K562 (cell line): Measurements from ENCODE around the gene ALOXE3. TPM values are rescaled to one million over a fixed set of nuclear protein-coding genes. Genes with fewer than 3 reads are reported as not detected.

Experiments
- ARNT ChIP-seq, 2 experiments: fragments of 450-650 bp; IDR thresholded peaks; 2 replicates each; pipeline ENCODE4 v1.6.1; 2016; ENCODE audit warnings: mild to moderate bottlenecking in 1 of 2
- CBX5 ChIP-seq: IDR thresholded peaks from 2 replicates; pipeline ENCODE4 v1.6.1; 2014; ENCODE audit warnings: low read depth, borderline replicate concordance
- DDX20 ChIP-seq: fragments of 450-650 bp; IDR thresholded peaks from 2 replicates; pipeline ENCODE4 v1.6.1; 2016; ENCODE audit warnings: missing genetic modification characterization, low read depth, mild to moderate bottlenecking, missing compliant biosample characterization, moderate library complexity
- ETV6 ChIP-seq, 3 experiments: fragments of 150-350 bp in 1 of 3; sonication (generic) in 1 of 3; formaldehyde crosslinking in 1 of 3; IDR thresholded peaks; 2 replicates each; pipeline versions ENCODE4 v1.6.1 to v1.8.0; 2014 to 2022; ENCODE audit warnings: borderline replicate concordance in 2 of 3, low read depth in 2 of 3, antibody characterized with exemption in 1 of 3, low read length in 1 of 3, mild to moderate bottlenecking in 1 of 3, missing genetic modification reagents in 1 of 3
- HMBOX1 ChIP-seq: sonication (generic); IDR thresholded peaks from 2 replicates; pipeline ENCODE4 v1.6.1; 2016
- KLF6 ChIP-seq: fragments of 250-450 bp; sonication (Bioruptor Pico); IDR thresholded peaks from 2 replicates; pipeline ENCODE4 v1.4.0; 2020; ENCODE audit warnings: mild to moderate bottlenecking, moderate library complexity, borderline replicate concordance
- L3MBTL2 ChIP-seq: fragments of 450-650 bp; IDR thresholded peaks from 2 replicates; pipeline ENCODE4 v1.6.1; 2016; ENCODE audit warnings: mild to moderate bottlenecking, moderate library complexity
- RAD21 ChIP-seq, 2 experiments: fragments of 250-450 bp in 1 of 2; fragments of 450-650 bp in 1 of 2; sonication (Bioruptor Pico) in 1 of 2; formaldehyde crosslinking in 1 of 2; IDR thresholded peaks in 1 of 2; conservative IDR thresholded peaks in 1 of 2; 2 replicates each; pipeline versions ENCODE4 v1.4.0 to v1.8.0; 2020 to 2022; ENCODE audit warnings: mild to moderate bottlenecking in 2 of 2, moderate library complexity in 1 of 2
- RFX7 ChIP-seq: fragments of 250-450 bp; sonication (Bioruptor Pico); IDR thresholded peaks from 2 replicates; pipeline ENCODE4 v1.5.1; 2021; ENCODE audit warnings: mild to moderate bottlenecking
- SP1 ChIP-seq: sonication (generic); formaldehyde crosslinking; IDR thresholded peaks from 2 replicates; pipeline ENCODE4 v1.8.1; 2022; ENCODE audit warnings: mild to moderate bottlenecking, missing genetic modification reagents
- ZKSCAN8 ChIP-seq: fragments of 200-800 bp; sonication (Bioruptor generic); IDR thresholded peaks from 2 replicates; pipeline ENCODE4 v1.6.1; 2016; ENCODE audit warnings: missing genetic modification characterization, missing compliant biosample characterization
- ZNF436 ChIP-seq: fragments of 250-450, 450-650 bp; sonication (Bioruptor Pico); formaldehyde crosslinking; IDR thresholded peaks from 2 replicates; pipeline ENCODE4 v1.7.0; 2020; ENCODE audit warnings: mild to moderate bottlenecking
- ZNF644 ChIP-seq: fragments of 200-800 bp; sonication (Bioruptor generic); IDR thresholded peaks from 2 replicates; pipeline ENCODE4 v1.6.1; 2016; ENCODE audit warnings: low read depth, missing genetic modification characterization, missing compliant biosample characterization
- polyA plus RNA-seq, 8 experiments: library from polyadenylated mRNA; depleted of rRNA in 4 of 8; stranded (reverse) in 5 of 8; unstranded in 3 of 8; fragments of >200 nt; fragmentation: Nextera tagmentation in 2 of 8; fragmentation: Illumina TruSeq in 1 of 8; extraction: Ambion mirVana in 2 of 8; extraction: Trizol in 1 of 8; gene quantifications; 2 replicates each; pipeline versions ENCODE4 v1.2.1 to v1.2.3, GENCODE V29; 2011 to 2014; ENCODE audit warnings: inconsistent platforms in 1 of 8, missing spikeins in 1 of 8
- total RNA-seq, 7 experiments: library from RNA; depleted of rRNA in 6 of 7; stranded (reverse); fragments of >200 nt in 6 of 7; fragmentation: Illumina TruSeq in 2 of 7; extraction: Trizol in 2 of 7; gene quantifications; 2 replicates each; pipeline versions ENCODE4 v1.2.1 to v1.2.3, GENCODE V29; 2011 to 2021; ENCODE audit warnings: low replicate concordance in 1 of 7
- TF ChIP-seq, protein P1 (sequence below): fragments of 450-650 bp; IDR thresholded peaks from 2 replicates; pipeline ENCODE4 v1.6.1; 2016; ENCODE audit warnings: mild to moderate bottlenecking, moderate library complexity
- TF ChIP-seq, protein P2 (sequence below): fragments of 450-650 bp; formaldehyde crosslinking; IDR thresholded peaks from 2 replicates; pipeline ENCODE4 v1.4.0; 2022; ENCODE audit warnings: mild to moderate bottlenecking, moderate library complexity

The ALOXE3 gene
- total and polyA plus RNA-seq, 9 of the 15 experiments (the other 6 are each of a cell fraction or from before 2014, with no cell fraction given): 0.04 TPM; not detected in 8

- TF ChIP-seq, protein P1, sequence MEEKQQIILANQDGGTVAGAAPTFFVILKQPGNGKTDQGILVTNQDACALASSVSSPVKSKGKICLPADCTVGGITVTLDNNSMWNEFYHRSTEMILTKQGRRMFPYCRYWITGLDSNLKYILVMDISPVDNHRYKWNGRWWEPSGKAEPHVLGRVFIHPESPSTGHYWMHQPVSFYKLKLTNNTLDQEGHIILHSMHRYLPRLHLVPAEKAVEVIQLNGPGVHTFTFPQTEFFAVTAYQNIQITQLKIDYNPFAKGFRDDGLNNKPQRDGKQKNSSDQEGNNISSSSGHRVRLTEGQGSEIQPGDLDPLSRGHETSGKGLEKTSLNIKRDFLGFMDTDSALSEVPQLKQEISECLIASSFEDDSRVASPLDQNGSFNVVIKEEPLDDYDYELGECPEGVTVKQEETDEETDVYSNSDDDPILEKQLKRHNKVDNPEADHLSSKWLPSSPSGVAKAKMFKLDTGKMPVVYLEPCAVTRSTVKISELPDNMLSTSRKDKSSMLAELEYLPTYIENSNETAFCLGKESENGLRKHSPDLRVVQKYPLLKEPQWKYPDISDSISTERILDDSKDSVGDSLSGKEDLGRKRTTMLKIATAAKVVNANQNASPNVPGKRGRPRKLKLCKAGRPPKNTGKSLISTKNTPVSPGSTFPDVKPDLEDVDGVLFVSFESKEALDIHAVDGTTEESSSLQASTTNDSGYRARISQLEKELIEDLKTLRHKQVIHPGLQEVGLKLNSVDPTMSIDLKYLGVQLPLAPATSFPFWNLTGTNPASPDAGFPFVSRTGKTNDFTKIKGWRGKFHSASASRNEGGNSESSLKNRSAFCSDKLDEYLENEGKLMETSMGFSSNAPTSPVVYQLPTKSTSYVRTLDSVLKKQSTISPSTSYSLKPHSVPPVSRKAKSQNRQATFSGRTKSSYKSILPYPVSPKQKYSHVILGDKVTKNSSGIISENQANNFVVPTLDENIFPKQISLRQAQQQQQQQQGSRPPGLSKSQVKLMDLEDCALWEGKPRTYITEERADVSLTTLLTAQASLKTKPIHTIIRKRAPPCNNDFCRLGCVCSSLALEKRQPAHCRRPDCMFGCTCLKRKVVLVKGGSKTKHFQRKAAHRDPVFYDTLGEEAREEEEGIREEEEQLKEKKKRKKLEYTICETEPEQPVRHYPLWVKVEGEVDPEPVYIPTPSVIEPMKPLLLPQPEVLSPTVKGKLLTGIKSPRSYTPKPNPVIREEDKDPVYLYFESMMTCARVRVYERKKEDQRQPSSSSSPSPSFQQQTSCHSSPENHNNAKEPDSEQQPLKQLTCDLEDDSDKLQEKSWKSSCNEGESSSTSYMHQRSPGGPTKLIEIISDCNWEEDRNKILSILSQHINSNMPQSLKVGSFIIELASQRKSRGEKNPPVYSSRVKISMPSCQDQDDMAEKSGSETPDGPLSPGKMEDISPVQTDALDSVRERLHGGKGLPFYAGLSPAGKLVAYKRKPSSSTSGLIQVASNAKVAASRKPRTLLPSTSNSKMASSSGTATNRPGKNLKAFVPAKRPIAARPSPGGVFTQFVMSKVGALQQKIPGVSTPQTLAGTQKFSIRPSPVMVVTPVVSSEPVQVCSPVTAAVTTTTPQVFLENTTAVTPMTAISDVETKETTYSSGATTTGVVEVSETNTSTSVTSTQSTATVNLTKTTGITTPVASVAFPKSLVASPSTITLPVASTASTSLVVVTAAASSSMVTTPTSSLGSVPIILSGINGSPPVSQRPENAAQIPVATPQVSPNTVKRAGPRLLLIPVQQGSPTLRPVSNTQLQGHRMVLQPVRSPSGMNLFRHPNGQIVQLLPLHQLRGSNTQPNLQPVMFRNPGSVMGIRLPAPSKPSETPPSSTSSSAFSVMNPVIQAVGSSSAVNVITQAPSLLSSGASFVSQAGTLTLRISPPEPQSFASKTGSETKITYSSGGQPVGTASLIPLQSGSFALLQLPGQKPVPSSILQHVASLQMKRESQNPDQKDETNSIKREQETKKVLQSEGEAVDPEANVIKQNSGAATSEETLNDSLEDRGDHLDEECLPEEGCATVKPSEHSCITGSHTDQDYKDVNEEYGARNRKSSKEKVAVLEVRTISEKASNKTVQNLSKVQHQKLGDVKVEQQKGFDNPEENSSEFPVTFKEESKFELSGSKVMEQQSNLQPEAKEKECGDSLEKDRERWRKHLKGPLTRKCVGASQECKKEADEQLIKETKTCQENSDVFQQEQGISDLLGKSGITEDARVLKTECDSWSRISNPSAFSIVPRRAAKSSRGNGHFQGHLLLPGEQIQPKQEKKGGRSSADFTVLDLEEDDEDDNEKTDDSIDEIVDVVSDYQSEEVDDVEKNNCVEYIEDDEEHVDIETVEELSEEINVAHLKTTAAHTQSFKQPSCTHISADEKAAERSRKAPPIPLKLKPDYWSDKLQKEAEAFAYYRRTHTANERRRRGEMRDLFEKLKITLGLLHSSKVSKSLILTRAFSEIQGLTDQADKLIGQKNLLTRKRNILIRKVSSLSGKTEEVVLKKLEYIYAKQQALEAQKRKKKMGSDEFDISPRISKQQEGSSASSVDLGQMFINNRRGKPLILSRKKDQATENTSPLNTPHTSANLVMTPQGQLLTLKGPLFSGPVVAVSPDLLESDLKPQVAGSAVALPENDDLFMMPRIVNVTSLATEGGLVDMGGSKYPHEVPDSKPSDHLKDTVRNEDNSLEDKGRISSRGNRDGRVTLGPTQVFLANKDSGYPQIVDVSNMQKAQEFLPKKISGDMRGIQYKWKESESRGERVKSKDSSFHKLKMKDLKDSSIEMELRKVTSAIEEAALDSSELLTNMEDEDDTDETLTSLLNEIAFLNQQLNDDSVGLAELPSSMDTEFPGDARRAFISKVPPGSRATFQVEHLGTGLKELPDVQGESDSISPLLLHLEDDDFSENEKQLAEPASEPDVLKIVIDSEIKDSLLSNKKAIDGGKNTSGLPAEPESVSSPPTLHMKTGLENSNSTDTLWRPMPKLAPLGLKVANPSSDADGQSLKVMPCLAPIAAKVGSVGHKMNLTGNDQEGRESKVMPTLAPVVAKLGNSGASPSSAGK: peak; percentile 47
- TF ChIP-seq KLF6 (CRISPR knock-in tag) (no peak), RFX7 (CRISPR knock-in tag) (no peak), ZKSCAN8 (CRISPR knock-in tag) (no peak), ZNF436 (CRISPR knock-in tag) (no peak), RAD21 (CRISPR knock-in tag; conservative IDR thresholded peaks at IDR 0.05 in 1 of 2, IDR thresholded peaks at IDR 0.05 in 1 of 2) (no peak), ZNF644 (tag) (no peak), DDX20 (tag) (no peak), L3MBTL2 (peak; percentile 63; the same call in 1 of the 2 replicates), SP1 (CRISPR knock-in tag) (no peak), ARNT (IDR thresholded peaks at IDR 0.05) (no peak), CBX5 (no peak), ETV6 (IDR thresholded peaks at IDR 0.05; ENCODE audit: borderline replicate concordance in 1 of 2, low read depth in 2 of 2, low read length in 1 of 2) (no peak), ETV6 (CRISPR knock-in tag; IDR thresholded peaks at IDR 0.05; ENCODE audit: borderline replicate concordance) (no peak), HMBOX1 (no peak)
- TF ChIP-seq, protein P2, sequence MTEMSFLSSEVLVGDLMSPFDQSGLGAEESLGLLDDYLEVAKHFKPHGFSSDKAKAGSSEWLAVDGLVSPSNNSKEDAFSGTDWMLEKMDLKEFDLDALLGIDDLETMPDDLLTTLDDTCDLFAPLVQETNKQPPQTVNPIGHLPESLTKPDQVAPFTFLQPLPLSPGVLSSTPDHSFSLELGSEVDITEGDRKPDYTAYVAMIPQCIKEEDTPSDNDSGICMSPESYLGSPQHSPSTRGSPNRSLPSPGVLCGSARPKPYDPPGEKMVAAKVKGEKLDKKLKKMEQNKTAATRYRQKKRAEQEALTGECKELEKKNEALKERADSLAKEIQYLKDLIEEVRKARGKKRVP: peak; percentile 83; the same call in 1 of the 2 replicates
Observed at GRCh38 chr17:8105957-8106398, 12.3 kb downstream of the ALOXE3 start (continued).
